Measurements from ENCODE around the gene FOXL2.

Gene FOXL2

DNA sequence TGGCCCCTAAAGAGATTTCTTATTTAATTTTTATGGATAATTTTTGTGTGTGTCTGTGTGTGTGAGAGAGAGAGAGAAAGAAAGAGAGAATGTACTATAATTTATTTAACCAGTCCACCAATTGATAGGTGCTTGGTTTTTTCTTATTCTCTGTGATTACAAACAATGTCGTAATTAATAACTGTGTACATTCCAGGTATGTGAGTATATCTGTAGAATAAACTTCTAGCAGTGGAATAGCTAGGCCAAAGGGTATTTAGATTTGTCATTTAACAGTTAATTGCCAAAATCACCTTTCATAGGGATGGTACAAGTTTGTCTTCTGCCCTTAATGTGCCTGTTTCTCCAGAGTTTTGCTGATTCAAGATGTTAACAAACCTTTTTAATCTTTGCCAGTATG is 35.3 kb downstream of the FOXL2 start:
- no peak overlapping the region for H3K9ac ChIP-seq (ENCODE audit: low read length)
- no peaks in the 10 kb centered on the region for H3K9me3 ChIP-seq (ENCODE audit: insufficient read depth, low read length)
- H3K4me1 ChIP-seq (ENCODE audit: low read length), result peaks cover 6% of the 10 kb centered on the region; the same call in 1 of the 2 replicates
- no peak overlapping the region for H2AFZ ChIP-seq (ENCODE audit: low read depth, low read length)
- TF ChIP-seq CTCF (IDR thresholded peaks at IDR 0.05; ENCODE audit: low read depth, low read length) (no peak), EZH2phosphoT487 (IDR thresholded peaks at IDR 0.05; ENCODE audit: low read depth) (no peak)
- H4K20me1 ChIP-seq (ENCODE audit: insufficient read depth, low read length), result no peaks in the 10 kb centered on the region
- no peak overlapping the region for H3K27ac ChIP-seq (ENCODE audit: low read length)
- H3K4me3 ChIP-seq (ENCODE audit: low read length), result no peak overlapping the region
- no peak overlapping the region for H3K4me2 ChIP-seq (ENCODE audit: low read length)
- H3K79me2 ChIP-seq (ENCODE audit: low read length), result no peaks in the 10 kb centered on the region
- H3K36me3 ChIP-seq (replicated peaks; ENCODE audit: low read depth, low read length), result no peaks in the 10 kb centered on the region
- peaks cover 8% of the 10 kb centered on the region; the same call in 1 of the 2 replicates for H3K27me3 ChIP-seq (ENCODE audit: low read depth, low read length)

GRCh38 chr3:138909904-138910303 is 37.0 kb downstream of the FOXL2 start:
- Histone ChIP-seq H2AFZ (ENCODE audit: low read depth, low read length) (no peak overlapping the region), H3K4me1 (ENCODE audit: low read length) (peaks cover 3% of the 10 kb centered on the region; the same call in 1 of the 2 replicates)
- TF ChIP-seq EZH2phosphoT487 (IDR thresholded peaks at IDR 0.05; ENCODE audit: low read depth) (no peak), CTCF (IDR thresholded peaks at IDR 0.05; ENCODE audit: low read depth, low read length) (no peak; the same call in 1 of the 2 replicates)

GRCh38 chr3:138908846-138909245 is 38.1 kb downstream of the FOXL2 start:
- Histone ChIP-seq H4K20me1 (ENCODE audit: insufficient read depth, low read length) (no peaks in the 10 kb centered on the region), H3K27ac (ENCODE audit: low read length) (no peak overlapping the region), H3K27me3 (ENCODE audit: low read depth, low read length) (0 out of 2 replicates have a peak, but pooled peaks cover 7% of the 10 kb centered on the region), H3K9ac (ENCODE audit: low read length) (no peak overlapping the region), H3K4me2 (ENCODE audit: low read length) (no peak overlapping the region), H3K36me3 (replicated peaks; ENCODE audit: low read depth, low read length) (no peaks in the 10 kb centered on the region), H3K9me3 (ENCODE audit: insufficient read depth, low read length) (no peaks in the 10 kb centered on the region), H3K4me1 (ENCODE audit: low read length) (no peaks in the 10 kb centered on the region), H3K79me2 (ENCODE audit: low read length) (no peaks in the 10 kb centered on the region), H3K4me3 (ENCODE audit: low read length) (no peak overlapping the region), H2AFZ (ENCODE audit: low read depth, low read length) (no peak overlapping the region)
- TF ChIP-seq CTCF (IDR thresholded peaks at IDR 0.05; ENCODE audit: low read depth, low read length) (no peak), EZH2phosphoT487 (IDR thresholded peaks at IDR 0.05; ENCODE audit: low read depth) (no peak)

More at GRCh38 chr3:138909904-138910303, 37.0 kb downstream of the FOXL2 start:
- H3K27ac ChIP-seq (ENCODE audit: low read length), result no peak overlapping the region
- H3K9me3 ChIP-seq (ENCODE audit: insufficient read depth, low read length), result no peaks in the 10 kb centered on the region
- H3K27me3 ChIP-seq (ENCODE audit: low read depth, low read length), result peaks cover 7% of the 10 kb centered on the region; the same call in 1 of the 2 replicates
- no peaks in the 10 kb centered on the region for H3K79me2 ChIP-seq (ENCODE audit: low read length)
- H3K4me3 ChIP-seq (ENCODE audit: low read length), result no peak overlapping the region
- no peaks in the 10 kb centered on the region for H3K36me3 ChIP-seq (replicated peaks; ENCODE audit: low read depth, low read length)
- no peaks in the 10 kb centered on the region for H4K20me1 ChIP-seq (ENCODE audit: insufficient read depth, low read length)
- no peak overlapping the region for H3K4me2 ChIP-seq (ENCODE audit: low read length)
- H3K9ac ChIP-seq (ENCODE audit: low read length), result no peak overlapping the region

DNA sequence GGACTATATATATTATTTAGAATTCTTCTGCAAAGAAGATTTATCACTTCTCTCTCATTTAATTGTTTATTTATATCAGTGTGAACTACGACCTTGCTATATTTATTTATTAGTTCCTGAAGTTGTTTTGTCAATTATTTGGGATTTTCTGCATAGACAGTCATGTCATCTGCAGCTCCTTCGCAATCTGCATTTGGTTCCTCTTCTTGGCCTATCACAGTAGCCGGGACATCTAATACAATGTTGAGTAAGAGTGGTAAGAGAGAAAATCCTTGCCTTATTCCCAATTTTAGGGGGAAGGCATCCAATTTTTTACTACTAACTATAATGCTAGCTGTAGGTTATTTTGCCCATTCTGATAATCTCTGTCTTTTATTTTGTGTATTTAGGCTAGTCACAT is 39.4 kb downstream of the FOXL2 start:
- H3K9ac ChIP-seq (ENCODE audit: low read length), result no peak overlapping the region
- H2AFZ ChIP-seq (ENCODE audit: low read depth, low read length), result no peak overlapping the region
- 0 out of 2 replicates have a peak, but pooled peaks cover 4% of the 10 kb centered on the region for H3K27me3 ChIP-seq (ENCODE audit: low read depth, low read length)
- H3K4me1 ChIP-seq (ENCODE audit: low read length), result no peaks in the 10 kb centered on the region
- H3K9me3 ChIP-seq (ENCODE audit: insufficient read depth, low read length), result no peaks in the 10 kb centered on the region
- H3K27ac ChIP-seq (ENCODE audit: low read length), result no peak overlapping the region
- no peak overlapping the region for H3K4me2 ChIP-seq (ENCODE audit: low read length)
- no peak overlapping the region for H3K4me3 ChIP-seq (ENCODE audit: low read length)
- TF ChIP-seq EZH2phosphoT487 (IDR thresholded peaks at IDR 0.05; ENCODE audit: low read depth) (no peak), CTCF (IDR thresholded peaks at IDR 0.05; ENCODE audit: low read depth, low read length) (no peak)
- no peaks in the 10 kb centered on the region for H3K36me3 ChIP-seq (replicated peaks; ENCODE audit: low read depth, low read length)
- no peaks in the 10 kb centered on the region for H4K20me1 ChIP-seq (ENCODE audit: insufficient read depth, low read length)
- H3K79me2 ChIP-seq (ENCODE audit: low read length), result no peaks in the 10 kb centered on the region

Measured in OCI-LY3 (cell line).